Kidney (tissue), 14 donors: ENCODE data around the gene MAPK10. TPM values are rescaled to one million over a fixed set of nuclear protein-coding genes. Genes with fewer than 3 reads are reported as not detected.

Source experiments
- DNase-seq, 5 donors: peaks; one replicate each; pipeline ENCODE4 v3.0.0-alpha.2; 2013 to 2020
- FAIRE-seq: peaks from 2 replicates; lab custom pipeline; 2012; peaks lifted over from hg19 to GRCh38; lab: Jason Lieb, UNC
- H3K27ac ChIP-seq, 2 donors: one replicate each; pipeline ENCODE4 v1.7.0; 2013; ENCODE audit warnings: low read depth in 2 of 2, low read length in 2 of 2, inconsistent platforms in 1 of 2
- H3K27me3 ChIP-seq: one replicate; pipeline ENCODE4 v1.7.1; 2013; ENCODE audit warnings: low read length, inconsistent platforms; ENCODE audit not compliant: control insufficient read depth, insufficient read depth
- H3K36me3 ChIP-seq, 3 donors: one replicate each; pipeline versions ENCODE4 v1.7.0 to v1.7.1; 2013; ENCODE audit warnings: low read length in 3 of 3, control low read depth in 1 of 3, inconsistent platforms in 1 of 3; ENCODE audit not compliant: insufficient read depth in 3 of 3, control insufficient read depth in 2 of 3
- H3K4me1 ChIP-seq, 3 donors: one replicate each; pipeline versions ENCODE4 v1.7.0 to v1.7.1; 2013; ENCODE audit warnings: low read length in 3 of 3, inconsistent platforms in 1 of 3, low read depth in 1 of 3; ENCODE audit not compliant: control insufficient read depth in 2 of 3, insufficient read depth in 2 of 3
- H3K4me3 ChIP-seq, 3 donors: one replicate each; pipeline versions ENCODE4 v1.7.0 to v1.8.1; 2013; ENCODE audit warnings: low read length in 3 of 3, control low read depth in 1 of 3, inconsistent platforms in 1 of 3
- H3K9ac ChIP-seq, 3 donors: one replicate each; pipeline versions ENCODE4 v1.7.0 to v1.7.1; 2013; ENCODE audit warnings: low read length in 3 of 3, control low read depth in 1 of 3, inconsistent platforms in 1 of 3
- H3K9me3 ChIP-seq, 3 donors: one replicate each; pipeline versions ENCODE4 v1.7.0 to v1.7.1; 2013; ENCODE audit warnings: low read length in 3 of 3, control low read depth in 1 of 3, inconsistent platforms in 1 of 3; ENCODE audit not compliant: control insufficient read depth in 2 of 3, insufficient read depth in 1 of 3
- intact Hi-C: fragments of 100-400 bp; cut with DNase I; formaldehyde crosslinking; loops from one replicate; pipeline ENCODE4 v1.11.1; 2022
- polyA plus RNA-seq: library from polyadenylated mRNA; stranded (reverse); fragments of 350-450 nt; fragmentation: Illumina TruSeq; extraction: RNeasy Lipid Tissue Mini Kit (QIAGEN cat#74804); gene quantifications from one replicate; pipeline ENCODE4 v1.2.3, GENCODE V29; 2014; ENCODE audit warnings: low read depth, low replicate concordance; ENCODE audit not compliant: insufficient read depth
- total RNA-seq: library from RNA; stranded (reverse); fragmentation: NEBNext Ultra II Directional; extraction: Animal tissue kit (Norgen Biotek cat#: 25700); gene quantifications from one replicate; pipeline ENCODE4 v1.2.1, GENCODE V29; 2021
- TF ChIP-seq, protein P1 (sequence below): IDR thresholded peaks from 3 replicates; pipeline ENCODE4 v1.5.1; 2012; ENCODE audit warnings: mild to moderate bottlenecking, moderate library complexity, borderline replicate concordance; ENCODE audit not compliant: insufficient read depth; ENCODE audit errors: extremely low read depth
- donor health status: control.
- donor health status: control.
- donor health status: control.
- donor health status: control.
- donor health status: control.
- donor health status: DM: yes; HTN: yes; CAD: no.
- donor health status: Normal renal cell carcinoma (clear cell type).

The MAPK10 gene
- total and polyA plus RNA-seq, 2 donors from 2014 or later: 27.6 to 54.5 TPM

DNA sequence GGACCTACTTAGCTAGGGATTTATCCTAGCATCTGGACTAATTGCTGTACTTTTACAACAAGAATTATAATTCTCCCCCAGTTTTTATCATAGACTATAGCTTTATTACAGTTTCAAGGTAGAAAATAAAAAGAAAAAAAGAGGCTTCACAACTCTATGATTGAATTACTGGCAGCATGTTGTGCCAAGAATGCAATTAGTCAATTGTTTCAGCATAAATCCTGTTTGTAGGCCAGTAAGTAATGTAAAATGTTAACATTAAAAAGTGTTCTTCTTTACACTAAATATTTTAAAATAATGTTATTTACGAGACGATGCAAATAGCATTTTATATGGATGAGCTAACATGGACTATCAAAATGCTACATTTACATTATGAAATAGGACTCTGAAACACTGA is 228.4 kb downstream of the MAPK10 start:
- Histone ChIP-seq H3K9me3 (no peaks in the 10 kb centered on the region), H3K27me3 (no peaks in the 10 kb centered on the region), H3K36me3 (no peaks in the 10 kb centered on the region), H3K27ac (no peak overlapping the region), H3K4me1 (no peaks in the 10 kb centered on the region), H3K4me3 (no peak overlapping the region), H3K9ac (no peak overlapping the region)
- intact Hi-C loops: no loop called here
- DNase-seq: no peak
- no peak for FAIRE-seq
- TF ChIP-seq, protein P1, sequence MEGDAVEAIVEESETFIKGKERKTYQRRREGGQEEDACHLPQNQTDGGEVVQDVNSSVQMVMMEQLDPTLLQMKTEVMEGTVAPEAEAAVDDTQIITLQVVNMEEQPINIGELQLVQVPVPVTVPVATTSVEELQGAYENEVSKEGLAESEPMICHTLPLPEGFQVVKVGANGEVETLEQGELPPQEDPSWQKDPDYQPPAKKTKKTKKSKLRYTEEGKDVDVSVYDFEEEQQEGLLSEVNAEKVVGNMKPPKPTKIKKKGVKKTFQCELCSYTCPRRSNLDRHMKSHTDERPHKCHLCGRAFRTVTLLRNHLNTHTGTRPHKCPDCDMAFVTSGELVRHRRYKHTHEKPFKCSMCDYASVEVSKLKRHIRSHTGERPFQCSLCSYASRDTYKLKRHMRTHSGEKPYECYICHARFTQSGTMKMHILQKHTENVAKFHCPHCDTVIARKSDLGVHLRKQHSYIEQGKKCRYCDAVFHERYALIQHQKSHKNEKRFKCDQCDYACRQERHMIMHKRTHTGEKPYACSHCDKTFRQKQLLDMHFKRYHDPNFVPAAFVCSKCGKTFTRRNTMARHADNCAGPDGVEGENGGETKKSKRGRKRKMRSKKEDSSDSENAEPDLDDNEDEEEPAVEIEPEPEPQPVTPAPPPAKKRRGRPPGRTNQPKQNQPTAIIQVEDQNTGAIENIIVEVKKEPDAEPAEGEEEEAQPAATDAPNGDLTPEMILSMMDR: no peak

DNA sequence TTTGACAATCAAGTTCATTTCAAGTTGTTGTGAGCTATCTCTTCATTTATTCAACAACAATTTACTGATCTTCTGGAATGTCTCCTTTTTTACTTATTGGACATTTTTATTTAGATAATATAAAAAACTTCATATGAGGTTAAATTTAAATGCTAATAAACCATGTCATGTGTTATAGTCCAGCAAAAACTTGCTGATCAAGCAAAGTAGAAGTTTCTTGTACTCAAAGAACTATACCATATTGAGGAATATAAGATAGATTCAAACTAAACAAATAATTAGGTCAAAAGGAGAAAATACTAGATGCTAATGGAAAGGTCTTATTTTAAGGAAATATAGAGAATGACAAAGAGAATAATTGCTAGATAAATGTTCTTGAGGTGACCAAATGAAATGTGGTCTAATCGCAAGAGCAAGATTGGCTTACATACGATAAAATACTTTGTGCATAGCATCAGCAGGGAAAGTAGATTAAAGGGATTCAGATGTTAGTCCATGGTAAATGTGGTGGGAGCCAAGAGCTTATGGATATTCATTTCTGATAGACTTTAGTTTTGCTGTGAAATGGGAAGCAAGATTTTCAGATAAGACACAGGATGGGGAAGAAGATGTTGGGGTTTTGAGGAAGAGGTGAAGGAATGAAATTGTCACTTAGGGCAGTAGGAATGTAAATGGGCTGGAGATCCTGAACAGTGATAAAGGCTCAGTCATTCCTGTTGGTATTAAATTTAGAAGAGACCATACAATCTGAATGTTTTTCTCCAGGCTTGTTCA is 229.5 kb downstream of the MAPK10 start:
- Histone ChIP-seq H3K27me3 (no peaks in the 10 kb centered on the region), H3K27ac (no peak overlapping the region), H3K36me3 (no peaks in the 10 kb centered on the region), H3K9me3 (no peaks in the 10 kb centered on the region), H3K4me1 (no peaks in the 10 kb centered on the region), H3K4me3 (no peak overlapping the region), H3K9ac (no peak overlapping the region)
- DNase-seq (no peak), FAIRE-seq (no peak)
- TF ChIP-seq, protein P1: no peak
- intact Hi-C loops: no loop called here

DNA sequence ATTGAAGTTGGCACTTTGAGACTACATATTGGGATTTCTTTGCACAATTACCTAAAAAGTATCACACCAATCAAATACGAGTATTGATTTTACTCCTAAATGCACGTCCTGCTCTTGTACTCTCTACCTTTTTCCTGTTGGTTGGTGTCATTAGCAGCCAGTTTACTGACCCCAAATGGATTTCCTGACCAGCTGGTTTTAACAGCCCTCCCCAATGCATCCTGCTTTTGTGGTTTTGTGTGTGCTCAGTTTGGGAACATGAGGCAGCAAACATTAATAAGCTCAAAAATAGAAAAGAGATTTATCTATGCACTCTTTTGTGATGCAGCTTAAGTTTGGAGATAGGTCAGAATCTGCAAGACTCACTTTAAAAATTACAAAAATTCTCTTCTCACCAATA is 230.3 kb downstream of the MAPK10 start:
- H3K4me1 ChIP-seq: no peaks in the 10 kb centered on the region
- H3K9ac ChIP-seq: no peak overlapping the region
- no peak overlapping the region for H3K4me3 ChIP-seq
- no peaks in the 10 kb centered on the region for H3K36me3 ChIP-seq
- H3K27ac ChIP-seq: no peak overlapping the region
- FAIRE-seq (no peak), DNase-seq (no peak)
- intact Hi-C loops: no loop called here
- H3K9me3 ChIP-seq: no peaks in the 10 kb centered on the region
- TF ChIP-seq, protein P1: no peak
- no peaks in the 10 kb centered on the region for H3K27me3 ChIP-seq
